Activated CD8-positive, alpha-beta T cell treated with anti-CD3 and anti-CD28 coated beads for 36 hours (primary cell): ENCODE data around the gene BORA. TPM values are rescaled to one million over a fixed set of nuclear protein-coding genes. Genes with fewer than 3 reads are reported as not detected.
A peak's percentile ranks its signal among the peaks of the same experiment; 100 is the strongest.

Experiments used
- ATAC-seq: fragments of 200-7000 bp; cut with Tn5 transposase; one replicate; pipeline ENCODE4 v1.10.0; 2021; ENCODE audit warnings: mild to moderate bottlenecking, moderate library complexity
- CTCF ChIA-PET: fragments of 350-600 bp; sonication (Branson Sonifier 250); formaldehyde crosslinking; loops from one replicate; lab custom pipeline; 2021; ENCODE audit warnings: antibody characterized with exemption; lab: Charles Lee
- POLR2A ChIA-PET: fragments of 350-600 bp; sonication (Branson Sonifier 250); formaldehyde crosslinking; loops from one replicate; lab custom pipeline; 2021; ENCODE audit warnings: antibody characterized with exemption; lab: Charles Lee
- DNase-seq: peaks from one replicate; pipeline ENCODE4 v3.0.0-alpha.2; 2020
- H3K27ac Mint-ChIP-seq: one replicate; pipeline ENCODE4 v1.8.0; 2021; ENCODE audit warnings: mild to moderate bottlenecking, mixed read lengths
- H3K27me3 Mint-ChIP-seq: one replicate; pipeline ENCODE4 v1.8.0; 2021; ENCODE audit warnings: mixed read lengths
- H3K36me3 Mint-ChIP-seq: one replicate; pipeline ENCODE4 v1.8.0; 2021; ENCODE audit warnings: low read depth, mixed read lengths
- H3K4me1 Mint-ChIP-seq: one replicate; pipeline ENCODE4 v1.8.0; 2021; ENCODE audit warnings: low read depth, mixed read lengths
- H3K4me3 Mint-ChIP-seq: one replicate; pipeline ENCODE4 v1.8.0; 2021; ENCODE audit warnings: mild to moderate bottlenecking, moderate library complexity, mixed read lengths
- H3K9me3 Mint-ChIP-seq: one replicate; pipeline ENCODE4 v1.8.0; 2021; ENCODE audit warnings: mixed read lengths
- CTCF ChIP-seq: fragments of 200-600 bp; IDR thresholded peaks from one replicate; pipeline ENCODE4 v1.8.0; 2022; ENCODE audit warnings: antibody characterized with exemption, mild to moderate bottlenecking
- intact Hi-C: fragments of 100-400 bp; cut with micrococcal nuclease; formaldehyde crosslinking; loops from one replicate; pipeline ENCODE4 v1.10.0; 2022
- total RNA-seq, 2 experiments: library from RNA; stranded (reverse); gene quantifications; one replicate each; pipeline ENCODE4 v1.2.3, GENCODE V29; 2021

Gene BORA
- 10 to 100 TPM; 16.8 to 17.5 TPM for total RNA-seq

DNA sequence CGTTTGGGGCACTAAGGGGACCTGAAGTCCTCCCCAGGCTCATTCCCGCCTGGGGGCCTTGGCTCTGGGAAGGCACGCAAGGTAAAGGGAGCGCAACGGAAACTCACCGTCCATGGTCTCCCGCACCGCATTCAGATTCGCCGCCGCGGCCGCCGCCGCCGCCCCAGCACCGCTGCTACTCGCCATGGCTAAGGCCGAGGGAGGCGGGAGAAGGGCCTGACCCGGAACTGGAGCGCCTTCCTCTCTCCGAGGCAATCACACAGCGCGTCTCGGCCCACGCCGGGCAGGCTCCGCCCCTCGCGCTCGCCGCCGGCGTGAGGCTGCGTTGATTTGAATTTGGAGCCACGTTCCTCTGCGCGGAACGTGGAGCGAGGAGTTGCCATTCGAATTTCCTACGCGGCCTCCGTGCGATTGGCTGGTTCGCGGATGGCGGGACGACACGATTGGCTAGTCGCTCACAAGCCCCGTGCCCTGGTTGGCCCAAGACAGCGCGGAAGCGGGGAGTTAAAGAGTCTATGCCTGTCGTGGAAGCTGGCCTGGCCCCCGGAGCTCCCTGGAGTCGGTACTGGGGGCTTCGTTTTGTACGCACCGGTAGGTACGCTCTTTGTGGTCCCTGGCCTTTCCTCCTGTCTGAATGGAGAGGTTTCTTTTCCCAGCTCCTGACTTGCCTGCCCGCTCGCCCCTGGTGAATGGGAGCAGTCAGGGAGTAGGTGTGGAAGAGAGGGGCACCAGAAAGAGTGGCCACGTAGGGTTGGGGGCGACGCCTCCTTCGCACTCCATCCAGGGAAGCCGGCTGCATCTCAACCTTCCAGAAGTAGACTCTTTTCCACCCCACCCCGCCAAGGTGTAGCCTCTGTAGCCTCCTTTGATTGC lies at the start of gene BORA, which contains the start of gene MZT1:
Gene BORA (plus strand): TSS at position 507 of the 873 bp plus-strand sequence. CDS start 1,018 bp downstream, outside the sequence.
Gene MZT1 (minus strand): TSS at position 213 of the 873 bp plus-strand sequence. CDS start 27 bp downstream, at position 186.
- Mint-ChIP-seq H3K9me3 (no peaks in the 10 kb centered on the region), H3K27me3 (no peaks in the 10 kb centered on the region), H3K4me3 (peak within 1 kb of the TSS; percentile 93), H3K4me1 (peaks cover 45% of the 10 kb centered on the region), H3K36me3 (peaks cover 45% of the 10 kb centered on the region), H3K27ac (peak within 1 kb of the TSS; percentile 92)
- intact Hi-C loops, result loop anchor here (5.0 kb wide), 1 partner anchor 55 kb away; the partner anchor contains the start of genes DIS3 and PIBF1
- ATAC-seq (peak; percentile 93), DNase-seq (peak; percentile 97)
- ChIA-PET CTCF (no interaction called here), POLR2A (interaction anchor here (1.2 kb wide), 1 partner anchor 16 kb away, joined by 3 read pairs; no protein-coding TSS in a partner anchor)
- no peak for TF ChIP-seq CTCF

GRCh38 chr13:72678312-72678711 lies 49.4 kb upstream of the BORA start:
- Mint-ChIP-seq H3K27me3 (peaks cover 2% of the 10 kb centered on the region), H3K27ac (no peak overlapping the region), H3K9me3 (no peaks in the 10 kb centered on the region), H3K4me3 (no peak overlapping the region), H3K36me3 (no peaks in the 10 kb centered on the region), H3K4me1 (no peaks in the 10 kb centered on the region)
- ChIA-PET POLR2A (no interaction called here), CTCF (no interaction called here)
- ATAC-seq, result no peak
- intact Hi-C loops, result no loop called here
- no peak for TF ChIP-seq CTCF
- DNase-seq, result no peak

- Mint-ChIP-seq H3K36me3 (no peaks in the 10 kb centered on the region), H3K4me1 (no peaks in the 10 kb centered on the region), H3K9me3 (no peaks in the 10 kb centered on the region), H3K4me3 (no peak overlapping the region), H3K27ac (no peak overlapping the region), H3K27me3 (peaks cover 3% of the 10 kb centered on the region)
- intact Hi-C loops, result no loop called here
- ChIA-PET POLR2A (no interaction called here), CTCF (no interaction called here)
- no peak for TF ChIP-seq CTCF
- DNase-seq (no peak), ATAC-seq (no peak)
Measured at GRCh38 chr13:72680353-72680752, 47.4 kb upstream of the BORA start.

GRCh38 chr13:72686766-72687165 lies 41.0 kb upstream of the BORA start:
- no peak for ATAC-seq
- ChIA-PET CTCF (interaction anchor here (1.2 kb wide), 1 partner anchor 59 kb away, joined by 3 read pairs; no protein-coding TSS in a partner anchor), POLR2A (no interaction called here)
- Mint-ChIP-seq H3K4me3 (no peak overlapping the region), H3K27me3 (peaks cover 9% of the 10 kb centered on the region), H3K36me3 (no peaks in the 10 kb centered on the region), H3K4me1 (no peaks in the 10 kb centered on the region), H3K27ac (no peak overlapping the region), H3K9me3 (no peaks in the 10 kb centered on the region)
- TF ChIP-seq CTCF, result no peak
- intact Hi-C loops, result no loop called here
- DNase-seq, result no peak

DNA sequence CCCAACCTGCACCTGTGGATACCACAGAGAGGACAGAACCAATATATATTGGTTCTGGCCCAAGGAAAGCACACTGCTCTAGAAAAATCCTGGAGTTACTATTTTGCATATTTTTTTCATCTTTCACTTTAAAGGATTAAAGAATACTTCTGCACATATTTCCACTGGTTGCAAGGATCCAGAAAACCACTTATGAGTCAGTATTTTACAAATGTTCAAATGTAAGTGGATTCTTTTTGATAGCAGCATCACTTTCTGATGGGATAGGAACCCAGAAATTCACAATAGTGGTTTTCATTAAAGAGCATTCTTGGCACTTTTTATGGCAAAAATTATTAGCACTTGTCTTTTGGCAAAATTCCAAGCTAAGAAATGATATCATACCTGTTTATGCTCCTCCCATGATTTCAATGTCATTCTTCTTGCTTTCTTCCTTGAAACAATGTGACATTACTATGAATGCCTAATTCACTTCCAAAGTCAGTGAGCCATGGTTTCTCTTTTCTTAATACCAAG lies 38.5 kb upstream of the BORA start:
- ATAC-seq, result no peak
- intact Hi-C loops, result no loop called here
- H3K4me3 Mint-ChIP-seq, result no peak overlapping the region
- no peak for TF ChIP-seq CTCF
- H3K36me3 Mint-ChIP-seq, result no peaks in the 10 kb centered on the region
- ChIA-PET CTCF (no interaction called here), POLR2A (no interaction called here)
- no peak for DNase-seq
- no peak overlapping the region for H3K27ac Mint-ChIP-seq
- H3K27me3 Mint-ChIP-seq, result peaks cover 5% of the 10 kb centered on the region
- no peaks in the 10 kb centered on the region for H3K4me1 Mint-ChIP-seq
- H3K9me3 Mint-ChIP-seq, result peaks cover 6% of the 10 kb centered on the region
